NCI-H2029 (cell line): ENCODE data around the gene OAS2.
A peak's percentile ranks its signal among the peaks of the same experiment; 100 is the strongest.

ENCODE experiments used
- DNase-seq: peaks from one replicate; lab custom pipeline; 2025; lab: John Stamatoyannopoulos, UW

OAS2 gene, protein sequence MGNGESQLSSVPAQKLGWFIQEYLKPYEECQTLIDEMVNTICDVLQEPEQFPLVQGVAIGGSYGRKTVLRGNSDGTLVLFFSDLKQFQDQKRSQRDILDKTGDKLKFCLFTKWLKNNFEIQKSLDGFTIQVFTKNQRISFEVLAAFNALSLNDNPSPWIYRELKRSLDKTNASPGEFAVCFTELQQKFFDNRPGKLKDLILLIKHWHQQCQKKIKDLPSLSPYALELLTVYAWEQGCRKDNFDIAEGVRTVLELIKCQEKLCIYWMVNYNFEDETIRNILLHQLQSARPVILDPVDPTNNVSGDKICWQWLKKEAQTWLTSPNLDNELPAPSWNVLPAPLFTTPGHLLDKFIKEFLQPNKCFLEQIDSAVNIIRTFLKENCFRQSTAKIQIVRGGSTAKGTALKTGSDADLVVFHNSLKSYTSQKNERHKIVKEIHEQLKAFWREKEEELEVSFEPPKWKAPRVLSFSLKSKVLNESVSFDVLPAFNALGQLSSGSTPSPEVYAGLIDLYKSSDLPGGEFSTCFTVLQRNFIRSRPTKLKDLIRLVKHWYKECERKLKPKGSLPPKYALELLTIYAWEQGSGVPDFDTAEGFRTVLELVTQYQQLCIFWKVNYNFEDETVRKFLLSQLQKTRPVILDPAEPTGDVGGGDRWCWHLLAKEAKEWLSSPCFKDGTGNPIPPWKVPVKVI

DNA sequence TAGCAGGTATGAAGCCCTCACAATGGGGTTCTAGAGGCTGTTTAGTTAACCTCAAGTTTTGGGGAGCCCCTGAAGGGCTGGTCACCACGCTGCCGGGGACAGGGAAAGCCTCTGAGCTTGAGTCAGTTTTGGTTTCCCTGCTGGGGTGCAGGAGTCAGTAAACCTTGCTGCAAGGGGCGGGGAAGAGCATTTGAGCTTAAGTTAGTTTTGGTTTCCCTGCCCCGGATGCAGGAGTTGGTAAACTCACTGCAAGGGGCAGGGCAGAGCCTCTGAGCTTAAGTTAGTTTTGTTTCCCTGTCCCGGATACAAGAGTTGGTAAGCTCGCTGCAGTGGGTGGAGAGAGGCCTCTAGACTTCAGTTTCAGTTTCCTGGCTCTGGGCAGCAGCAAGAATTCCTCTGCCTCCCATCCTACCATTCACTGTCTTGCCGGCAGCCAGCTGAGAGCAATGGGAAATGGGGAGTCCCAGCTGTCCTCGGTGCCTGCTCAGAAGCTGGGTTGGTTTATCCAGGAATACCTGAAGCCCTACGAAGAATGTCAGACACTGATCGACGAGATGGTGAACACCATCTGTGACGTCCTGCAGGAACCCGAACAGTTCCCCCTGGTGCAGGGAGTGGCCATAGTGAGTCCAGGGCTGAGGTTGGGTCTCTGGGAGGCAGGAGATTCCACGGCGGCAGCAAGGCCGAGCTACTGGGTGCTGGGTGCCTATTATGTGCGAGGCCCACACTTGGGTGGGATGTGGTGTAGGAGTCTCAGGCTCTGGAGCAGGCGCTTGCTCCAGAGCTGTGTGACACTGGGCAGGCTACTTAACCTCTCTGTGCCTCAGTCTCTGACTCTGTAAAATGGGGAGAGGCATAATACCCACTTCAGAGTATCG lies at the start of gene OAS2:
TSS of gene OAS2 (plus strand) at position 357 of the 878 bp plus-strand sequence. CDS start at position 447, 90 bp downstream.
- no peak for DNase-seq

DNA sequence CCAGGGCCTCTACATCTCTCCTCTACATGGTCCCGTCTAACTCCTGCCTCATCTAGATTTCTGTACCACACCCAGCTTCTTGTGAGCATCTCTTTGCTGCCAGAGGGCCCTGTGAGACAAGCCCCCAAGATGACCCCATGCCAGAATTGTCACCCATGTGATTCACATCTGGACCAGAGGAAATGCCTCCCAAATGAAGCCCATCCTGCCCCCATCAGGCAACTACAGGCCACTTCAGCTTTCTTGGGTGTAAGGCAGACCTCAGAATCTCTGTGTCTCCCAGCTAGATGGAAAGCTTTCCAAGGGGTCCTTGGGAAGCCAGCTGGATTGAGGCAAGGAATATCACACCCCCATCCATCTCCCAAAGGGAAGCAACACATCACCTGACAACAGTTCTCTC lies 49.3 kb upstream of the OAS2 start:
- DNase-seq, result no peak

DNA sequence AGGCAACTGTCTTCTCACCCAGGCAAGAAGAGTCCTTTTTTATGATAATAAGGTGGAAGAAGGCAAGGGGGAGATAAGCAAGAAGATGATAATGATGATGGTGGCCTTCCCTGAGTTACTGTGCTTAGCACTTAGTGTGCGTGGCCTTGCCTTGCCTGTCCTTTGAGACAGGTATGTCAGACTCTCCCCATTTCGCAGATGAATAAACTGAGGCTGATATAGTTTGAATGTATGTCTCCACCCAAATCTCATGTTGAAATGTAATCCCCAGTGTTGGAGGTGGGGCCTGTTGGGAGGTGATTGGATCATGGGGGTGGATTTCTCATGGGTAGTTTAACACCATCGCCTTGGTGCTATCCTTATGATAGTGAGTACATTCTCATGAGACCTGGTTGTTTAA lies 48.6 kb upstream of the OAS2 start:
- no peak for DNase-seq

DNA sequence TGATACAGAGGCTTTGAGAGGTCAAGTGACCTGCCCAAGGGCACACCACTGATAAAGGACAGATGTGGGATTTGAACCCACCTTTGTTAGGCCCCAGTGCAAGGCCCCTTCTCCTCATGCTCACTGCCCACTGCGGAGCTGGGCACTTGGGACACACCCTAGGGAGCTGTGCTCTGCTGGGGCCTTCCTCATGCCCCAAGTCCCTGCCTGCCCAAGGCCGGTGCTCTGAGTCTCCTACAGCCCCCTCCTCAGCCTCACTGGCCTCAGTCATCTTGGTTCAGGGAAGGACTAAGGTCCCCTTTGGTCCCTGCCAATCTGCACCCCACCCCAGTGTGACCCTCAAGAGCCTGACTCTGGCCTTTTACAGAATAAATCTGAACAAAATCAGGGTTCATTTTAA lies 48.0 kb upstream of the OAS2 start:
- DNase-seq, result no peak

DNA sequence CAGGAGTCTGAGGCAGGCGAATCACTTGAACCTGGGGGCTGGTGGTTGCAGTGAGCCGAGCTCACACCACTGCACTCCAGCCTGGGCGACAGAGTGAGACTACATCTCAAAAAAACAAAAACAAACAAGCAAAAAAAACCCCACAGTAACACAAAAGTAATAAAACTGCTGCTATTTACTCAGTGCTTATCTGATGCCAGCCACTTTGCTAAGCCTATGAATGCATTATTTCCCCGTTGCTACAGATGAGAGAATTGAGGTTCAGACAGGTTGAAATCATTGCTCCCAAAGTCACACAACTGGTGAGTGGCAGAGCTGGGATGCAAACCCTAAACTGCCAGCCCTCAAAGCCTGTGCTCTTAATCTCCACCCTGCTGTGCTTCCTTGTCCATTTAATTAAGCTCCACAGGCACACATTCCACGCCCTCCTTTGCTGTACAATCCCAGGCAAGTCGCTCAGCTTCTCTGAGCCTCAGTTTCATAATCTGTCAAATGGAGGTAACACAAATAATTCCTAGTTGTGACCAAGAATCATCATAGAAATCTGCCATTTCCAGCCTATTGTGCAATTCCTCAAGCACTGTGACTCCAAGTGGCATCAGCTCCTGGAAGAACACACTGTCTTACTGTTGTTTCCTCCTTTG lies 45.7 kb upstream of the OAS2 start:
- no peak for DNase-seq

DNA sequence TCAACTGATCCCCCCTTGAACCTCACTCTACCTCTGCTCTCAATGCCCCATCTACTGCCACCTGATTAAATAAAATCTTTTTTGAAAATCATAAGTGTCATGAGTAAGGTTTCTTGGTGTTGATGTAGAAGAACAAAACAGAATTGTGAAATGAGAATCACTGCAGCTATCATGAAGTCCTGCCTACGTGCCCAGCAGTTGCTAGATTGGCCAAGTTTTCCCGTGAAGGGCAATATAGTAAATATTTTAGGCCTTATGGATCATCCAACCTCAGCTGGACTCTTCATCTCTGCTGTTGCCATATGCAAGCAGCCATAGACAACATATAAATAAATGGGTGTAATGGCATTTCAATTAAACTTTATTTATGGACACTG lies 45.2 kb upstream of the OAS2 start:
- DNase-seq, result no peak

DNA sequence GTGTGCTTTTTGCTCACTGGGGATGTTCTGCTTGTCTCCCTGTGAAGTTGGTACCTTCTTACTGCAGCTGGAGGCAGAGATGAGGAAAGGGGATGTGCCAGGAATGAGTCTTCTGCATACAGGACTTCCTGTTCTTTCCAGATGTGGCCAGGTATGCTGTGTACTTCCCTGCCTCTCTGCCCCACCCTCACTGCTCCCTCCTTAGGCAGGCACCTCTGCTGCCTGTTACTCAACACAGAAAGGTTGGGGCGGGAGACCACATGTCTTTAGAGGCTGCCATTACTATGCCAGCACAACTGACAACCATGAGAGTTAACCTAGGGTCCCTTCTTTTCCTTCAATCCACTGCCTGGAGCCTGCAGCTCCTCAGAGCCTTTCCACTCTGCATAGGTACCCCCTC lies 42.1 kb upstream of the OAS2 start:
- no peak for DNase-seq

DNA sequence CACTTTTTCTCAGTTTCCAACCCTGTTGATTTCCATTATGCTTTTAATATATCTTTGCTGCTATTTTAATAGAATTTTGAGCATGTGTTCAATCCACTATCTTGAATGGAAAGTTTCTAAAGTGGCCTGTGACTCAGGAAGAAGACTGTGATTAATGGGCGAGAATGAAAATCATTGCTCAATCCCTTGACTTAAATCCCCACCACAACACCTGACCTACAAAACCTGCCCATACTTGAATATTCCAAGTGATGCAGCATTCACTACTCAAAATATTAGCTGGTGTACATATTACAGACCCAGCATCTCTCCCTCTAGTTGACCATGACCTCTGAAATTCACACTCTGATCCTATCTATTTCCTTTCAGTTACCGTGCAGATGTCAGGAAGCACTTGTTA lies 41.4 kb upstream of the OAS2 start:
- no peak for DNase-seq

DNA sequence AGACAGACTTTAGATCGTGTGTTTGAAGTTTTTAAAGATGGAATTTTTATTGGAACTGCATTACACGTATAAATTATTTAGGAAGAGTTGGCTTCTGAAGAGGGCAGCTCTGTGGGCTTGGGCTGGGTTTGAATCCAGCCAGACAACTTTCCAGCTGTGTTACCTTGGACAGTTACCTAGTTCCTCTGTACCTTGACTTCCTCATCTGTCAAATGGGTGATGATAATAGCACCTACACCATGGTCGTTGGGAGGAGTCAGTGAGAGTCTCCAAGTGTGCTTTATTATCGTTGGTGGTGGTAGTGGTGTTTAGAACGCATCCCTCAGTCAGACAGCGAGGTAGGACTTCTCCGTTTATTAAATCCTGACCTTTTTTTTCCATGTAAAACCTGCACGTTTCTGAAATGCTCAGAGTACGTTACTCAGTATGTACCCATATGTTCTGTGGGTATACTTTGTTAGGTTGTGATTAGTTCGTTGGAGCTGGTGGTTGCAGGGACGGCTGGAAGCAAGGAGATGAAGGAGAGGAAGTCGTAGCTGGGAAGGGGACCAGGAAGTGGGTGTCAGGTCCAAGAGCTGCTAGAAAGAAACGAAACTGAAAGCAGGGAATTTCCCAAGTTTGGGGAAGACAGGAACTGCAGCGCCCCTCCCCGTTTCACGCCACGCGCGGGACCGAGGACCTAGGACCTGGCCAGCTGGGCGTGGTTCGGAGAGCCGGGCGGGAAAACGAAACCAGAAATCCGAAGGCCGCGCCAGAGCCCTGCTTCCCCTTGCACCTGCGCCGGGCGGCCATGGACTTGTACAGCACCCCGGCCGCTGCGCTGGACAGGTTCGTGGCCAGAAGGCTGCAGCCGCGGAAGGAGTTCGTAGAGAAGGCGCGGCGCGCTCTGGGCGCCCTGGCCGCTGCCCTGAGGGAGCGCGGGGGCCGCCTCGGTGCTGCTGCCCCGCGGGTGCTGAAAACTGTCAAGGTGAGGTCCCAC lies 40.3 kb upstream of the OAS2 start, which contains the start of gene OAS3:
TSS of gene OAS3 (plus strand) at position 734 of the 979 bp plus-strand sequence. CDS start at position 791, 57 bp downstream.
- peak; percentile 79 for DNase-seq

DNA sequence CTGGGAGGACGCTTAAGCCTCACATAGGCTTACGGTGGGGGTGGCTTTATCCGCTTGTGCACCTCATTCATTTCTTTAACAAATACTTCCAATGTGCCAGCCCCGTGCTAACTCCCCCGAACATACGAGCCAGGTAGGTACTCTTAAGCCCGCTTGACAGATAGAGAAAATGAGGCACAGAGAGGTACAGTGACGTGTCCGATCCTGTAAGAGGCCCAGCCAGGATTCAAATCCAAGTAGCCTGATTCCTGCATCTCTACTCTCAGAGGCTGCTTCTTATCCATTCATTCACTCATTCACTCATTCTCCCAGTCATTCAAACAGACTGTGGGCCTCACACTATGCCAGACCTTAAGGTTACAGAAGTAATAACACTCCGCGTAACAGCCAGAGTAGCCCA lies 39.6 kb upstream of the OAS2 start:
- DNase-seq, result no peak

DNA sequence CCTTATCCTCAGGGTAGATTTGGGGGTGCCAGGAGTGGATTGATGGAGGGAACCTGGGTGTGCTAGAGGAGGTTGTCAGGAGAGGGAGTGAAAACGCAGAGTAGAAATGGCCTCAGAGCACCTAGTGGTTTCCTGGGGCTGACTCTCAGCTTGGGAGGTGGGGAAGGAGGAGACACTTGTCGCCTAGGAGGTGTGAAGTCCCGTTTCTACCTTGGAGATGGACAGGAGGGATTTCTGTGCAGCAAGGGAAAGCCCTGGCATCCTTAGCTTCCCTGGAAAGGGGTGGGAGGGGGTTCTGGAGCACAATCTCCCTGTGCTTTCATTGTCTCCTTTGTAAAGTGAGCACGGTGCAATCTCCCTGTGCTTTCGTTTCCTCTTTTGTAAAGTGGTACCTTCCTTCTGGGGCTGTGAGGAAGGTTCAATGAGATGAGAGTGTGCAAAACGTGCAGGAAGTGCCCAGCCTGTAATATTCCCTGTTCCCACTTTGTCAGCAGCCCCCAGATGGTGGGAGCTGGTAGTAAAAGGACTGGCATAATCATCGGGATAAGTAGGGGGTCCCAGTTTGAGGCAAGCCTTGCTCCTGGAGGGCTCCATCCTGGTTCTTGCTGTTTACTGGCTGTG lies 38.4 kb upstream of the OAS2 start:
- no peak for DNase-seq

DNA sequence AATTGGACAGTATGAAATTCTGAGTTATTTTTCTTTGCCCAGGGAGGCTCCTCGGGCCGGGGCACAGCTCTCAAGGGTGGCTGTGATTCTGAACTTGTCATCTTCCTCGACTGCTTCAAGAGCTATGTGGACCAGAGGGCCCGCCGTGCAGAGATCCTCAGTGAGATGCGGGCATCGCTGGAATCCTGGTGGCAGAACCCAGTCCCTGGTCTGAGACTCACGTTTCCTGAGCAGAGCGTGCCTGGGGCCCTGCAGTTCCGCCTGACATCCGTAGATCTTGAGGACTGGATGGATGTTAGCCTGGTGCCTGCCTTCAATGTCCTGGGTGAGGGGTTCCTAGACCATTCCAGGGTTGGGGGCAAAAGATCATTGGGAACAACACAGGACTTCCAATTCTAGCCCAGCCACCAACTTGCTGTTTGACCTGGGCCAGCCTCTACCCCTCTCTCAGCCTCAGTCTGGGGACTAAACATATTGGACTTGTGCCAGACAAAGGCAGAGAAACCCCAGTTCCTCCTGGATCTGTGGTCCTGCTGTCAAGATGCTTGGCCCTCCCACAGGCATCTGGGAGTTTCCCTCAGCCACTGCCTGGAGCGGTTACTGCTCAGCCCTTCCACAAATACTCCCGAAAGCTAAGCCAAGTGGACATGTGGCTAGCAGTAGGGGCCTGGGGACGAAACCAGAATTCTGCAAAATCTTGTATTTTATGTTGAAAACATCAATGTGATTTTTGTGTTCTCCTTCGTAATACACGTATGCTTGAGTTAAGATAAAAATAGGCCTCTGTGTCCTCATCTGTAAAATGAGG lies 36.6 kb upstream of the OAS2 start:
- DNase-seq, result no peak

DNA sequence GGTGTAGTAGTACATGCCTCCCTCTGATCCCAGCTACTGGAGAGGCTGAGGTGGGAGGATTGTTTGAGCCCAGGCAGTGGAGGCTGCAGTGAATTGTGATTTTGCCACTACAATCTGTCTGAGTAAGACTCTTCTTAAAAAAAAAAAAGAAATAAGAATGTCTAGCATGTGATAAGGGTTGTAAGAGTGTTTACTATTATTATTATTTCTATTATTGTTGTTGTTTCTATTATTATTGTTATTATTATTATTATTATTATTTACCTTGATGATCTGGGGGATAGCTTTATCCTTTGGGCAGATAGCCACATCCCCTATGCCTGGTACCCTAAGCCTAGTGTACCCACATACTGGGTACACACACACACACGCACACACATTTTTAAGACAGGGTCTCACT lies 35.7 kb upstream of the OAS2 start:
- no peak for DNase-seq

DNA sequence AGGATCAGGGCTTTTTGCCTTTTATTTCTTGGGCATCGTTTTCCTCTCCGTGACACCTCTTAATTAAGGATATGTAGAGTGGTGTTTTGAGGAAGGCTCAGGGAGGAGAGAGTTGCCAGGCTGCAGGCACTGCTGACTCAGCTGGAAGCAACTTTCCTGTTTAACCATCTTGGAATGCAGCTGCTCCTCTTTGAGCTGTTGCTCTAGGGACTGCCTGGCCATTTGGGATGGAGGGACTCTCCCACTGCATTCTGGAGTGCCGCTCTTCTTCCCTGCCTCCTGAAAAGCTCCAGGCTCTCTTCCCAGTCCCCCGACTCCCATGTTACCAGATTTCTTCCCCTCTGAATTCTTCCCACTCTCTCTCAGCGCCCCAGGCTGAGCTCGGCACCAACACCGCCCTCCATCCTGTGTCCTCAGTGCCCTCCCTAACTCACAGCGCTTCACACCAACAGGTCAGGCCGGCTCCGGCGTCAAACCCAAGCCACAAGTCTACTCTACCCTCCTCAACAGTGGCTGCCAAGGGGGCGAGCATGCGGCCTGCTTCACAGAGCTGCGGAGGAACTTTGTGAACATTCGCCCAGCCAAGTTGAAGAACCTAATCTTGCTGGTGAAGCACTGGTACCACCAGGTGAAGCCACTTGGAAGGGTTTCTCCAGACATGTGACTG lies 34.2 kb upstream of the OAS2 start:
- no peak for DNase-seq

DNA sequence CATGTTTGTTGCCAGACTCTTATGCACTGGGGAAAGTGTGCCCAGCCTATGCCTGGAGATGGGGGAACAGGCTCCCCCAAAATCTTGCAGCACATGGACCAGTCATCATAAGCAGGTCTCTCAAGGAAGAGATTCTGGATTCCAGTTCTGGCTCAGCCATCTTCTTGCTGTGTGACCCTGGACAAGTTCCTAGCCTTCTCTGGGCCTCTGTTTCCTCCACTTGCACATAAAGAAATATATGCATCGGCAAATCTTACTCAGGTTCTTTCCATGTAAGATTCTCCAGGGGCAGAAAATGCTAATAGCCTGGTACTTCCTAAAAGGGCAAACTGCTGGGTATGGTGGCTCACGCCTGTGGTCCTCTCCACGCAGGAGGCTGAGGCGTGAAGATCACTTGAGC lies 32.8 kb upstream of the OAS2 start:
- no peak for DNase-seq

DNA sequence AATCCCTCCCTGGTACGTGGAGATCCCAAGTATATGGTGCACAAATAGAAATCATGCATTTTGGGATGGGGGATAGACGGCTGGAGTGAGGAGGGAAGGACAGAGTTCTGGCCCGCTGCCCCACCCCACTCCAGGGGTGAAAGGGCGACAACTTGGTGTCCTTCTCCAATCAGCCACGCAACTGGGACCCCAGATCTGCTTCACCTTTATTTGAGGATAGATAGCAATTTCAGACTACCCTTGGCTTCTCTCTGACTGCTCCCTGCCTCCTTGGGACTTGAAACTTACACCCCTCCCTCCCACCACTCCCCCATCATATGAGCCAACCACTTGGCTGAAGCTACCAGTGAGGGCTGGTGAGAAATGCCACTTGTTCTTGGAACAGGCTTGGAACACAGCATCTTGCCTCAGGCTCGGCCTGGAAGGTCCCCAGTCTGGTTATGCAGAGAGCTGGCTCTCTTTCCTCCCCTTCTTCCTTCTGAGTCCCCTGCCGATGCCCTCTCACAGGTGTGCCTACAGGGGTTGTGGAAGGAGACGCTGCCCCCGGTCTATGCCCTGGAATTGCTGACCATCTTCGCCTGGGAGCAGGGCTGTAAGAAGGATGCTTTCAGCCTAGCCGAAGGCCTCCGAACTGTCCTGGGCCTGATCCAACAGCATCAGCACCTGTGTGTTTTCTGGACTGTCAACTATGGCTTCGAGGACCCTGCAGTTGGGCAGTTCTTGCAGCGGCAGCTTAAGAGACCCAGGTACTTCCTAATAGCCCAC lies 31.9 kb upstream of the OAS2 start:
- DNase-seq, result no peak

DNA sequence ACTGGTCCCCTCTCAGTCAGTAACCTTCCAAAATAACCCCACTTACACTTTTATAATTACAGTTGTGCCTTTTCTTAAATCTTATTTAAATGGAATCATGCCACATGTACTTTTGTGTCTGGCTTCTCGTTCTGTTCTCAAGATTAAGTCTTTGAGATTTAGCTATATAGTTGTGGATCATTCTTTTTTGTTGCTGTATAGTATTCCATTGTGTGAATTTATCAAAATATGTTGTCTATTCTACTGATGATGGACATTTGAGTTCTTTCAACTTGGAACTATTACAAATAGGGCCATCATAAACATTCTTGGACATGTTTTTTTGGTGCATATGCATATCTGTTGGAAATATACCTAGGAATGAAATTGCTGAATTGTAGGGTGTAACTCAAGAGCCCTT lies 31.0 kb upstream of the OAS2 start:
- no peak for DNase-seq

DNA sequence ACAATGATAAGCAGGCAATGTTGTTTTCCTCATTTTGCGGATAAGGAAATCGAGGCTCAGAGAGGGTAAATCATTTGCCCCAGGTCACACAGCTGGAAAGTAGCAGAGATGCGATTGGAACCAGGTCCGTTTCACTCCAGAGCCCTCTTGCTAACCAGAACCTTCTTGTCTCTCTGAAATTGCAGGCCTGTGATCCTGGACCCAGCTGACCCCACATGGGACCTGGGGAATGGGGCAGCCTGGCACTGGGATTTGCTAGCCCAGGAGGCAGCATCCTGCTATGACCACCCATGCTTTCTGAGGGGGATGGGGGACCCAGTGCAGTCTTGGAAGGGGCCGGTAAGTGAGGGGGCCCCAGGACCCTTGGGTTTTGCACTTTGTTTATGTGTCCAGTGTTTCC lies 30.6 kb upstream of the OAS2 start:
- no peak for DNase-seq
